Measurements from ENCODE around the gene HOXA6.

Gene HOXA6

DNA sequence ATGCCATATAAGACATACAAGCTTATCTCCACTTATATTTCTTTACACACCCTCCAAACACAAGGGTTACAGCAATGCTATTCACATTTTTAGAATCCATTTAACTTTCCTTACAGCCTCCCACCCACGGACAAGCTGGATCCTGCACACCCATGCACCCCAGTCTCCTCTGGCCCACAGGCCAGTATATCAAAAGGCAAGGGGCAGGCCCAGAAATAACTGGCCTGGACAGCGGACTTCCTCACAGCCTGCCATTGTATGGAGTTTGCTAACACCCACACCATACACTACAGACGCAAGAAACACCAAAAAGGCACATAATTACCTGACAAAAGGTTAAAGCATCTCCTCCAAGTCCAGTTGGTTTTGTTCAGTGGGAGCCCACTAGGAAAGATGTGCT, 29.0 kb downstream of the HOXA6 start:
- peak overlapping the region; percentile 57 for H3K4me3 ChIP-seq
- no peak for TF ChIP-seq CTCF (IDR thresholded peaks at IDR 0.05)
- no peak for DNase-seq (ENCODE audit: low spot score)
- H3K27ac ChIP-seq: peak overlapping the region in 1 of 2 donors; percentile 46

- DNase-seq (ENCODE audit: low spot score): peak; percentile 58
- Histone ChIP-seq H3K27ac (peak overlapping the region in 1 of 2 donors; percentile 46), H3K4me3 (peak overlapping the region; percentile 57)
- no peak for TF ChIP-seq CTCF (IDR thresholded peaks at IDR 0.05)
Observed at GRCh38 chr7:27117887-27118491, 29.6 kb downstream of the HOXA6 start.

DNA sequence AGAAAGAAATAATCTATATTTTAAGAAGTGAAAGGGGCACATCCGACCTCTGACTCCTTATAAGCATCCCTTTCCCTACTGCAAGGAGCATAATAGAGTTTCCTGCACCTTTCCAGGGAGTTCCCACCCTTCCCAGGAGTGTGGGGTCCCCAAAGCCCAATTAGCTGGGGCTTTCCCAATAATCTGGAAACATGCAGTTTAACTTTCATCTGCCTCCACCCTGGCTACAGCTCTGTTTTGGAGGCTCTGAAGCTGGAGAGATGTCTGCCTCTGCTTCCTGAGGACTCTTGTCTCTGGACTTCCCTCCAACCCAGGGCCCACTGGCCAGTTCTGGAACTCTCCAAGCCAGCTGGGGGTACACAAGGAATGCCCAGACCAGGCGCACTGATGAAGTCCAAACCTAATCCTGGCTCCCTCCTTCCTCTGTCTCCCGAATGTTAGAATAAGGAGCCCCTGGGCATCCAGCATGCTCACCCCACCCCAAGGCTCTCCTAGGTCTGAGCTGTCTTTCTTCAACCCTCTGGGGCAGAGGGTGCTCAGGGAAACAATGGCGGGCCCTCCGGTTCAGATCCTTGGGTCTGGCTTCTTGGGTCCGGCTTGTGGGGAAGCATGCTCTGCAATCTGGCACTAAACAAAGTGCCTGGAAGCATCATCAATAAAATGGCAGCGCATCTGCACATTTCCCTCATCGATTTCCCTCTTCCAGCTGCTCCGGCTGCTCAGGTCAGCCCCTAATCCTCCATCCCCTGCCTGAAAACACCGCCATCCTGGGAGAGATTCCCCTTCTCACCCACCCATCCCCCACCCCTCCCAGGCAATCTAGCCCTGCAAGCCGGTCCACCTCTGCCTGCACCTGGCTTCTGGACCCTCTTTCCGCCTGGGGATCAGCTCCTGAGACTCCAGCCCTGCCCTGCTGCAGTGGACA, 30.4 kb downstream of the HOXA6 start:
- peak overlapping the region in 1 of 2 donors; percentile 46 for H3K27ac ChIP-seq
- DNase-seq (ENCODE audit: low spot score): peak; percentile 59
- TF ChIP-seq CTCF (IDR thresholded peaks at IDR 0.05): no peak
- H3K4me3 ChIP-seq: peak overlapping the region; percentile 57

- Histone ChIP-seq H3K4me3 (peak overlapping the region; percentile 46), H3K27ac (peak overlapping the region in 1 of 2 donors; percentile 46)
- no peak for TF ChIP-seq CTCF (IDR thresholded peaks at IDR 0.05)
- DNase-seq (ENCODE audit: low spot score): peak; percentile 53
Observed at GRCh38 chr7:27116031-27116961, 31.3 kb downstream of the HOXA6 start.

DNA sequence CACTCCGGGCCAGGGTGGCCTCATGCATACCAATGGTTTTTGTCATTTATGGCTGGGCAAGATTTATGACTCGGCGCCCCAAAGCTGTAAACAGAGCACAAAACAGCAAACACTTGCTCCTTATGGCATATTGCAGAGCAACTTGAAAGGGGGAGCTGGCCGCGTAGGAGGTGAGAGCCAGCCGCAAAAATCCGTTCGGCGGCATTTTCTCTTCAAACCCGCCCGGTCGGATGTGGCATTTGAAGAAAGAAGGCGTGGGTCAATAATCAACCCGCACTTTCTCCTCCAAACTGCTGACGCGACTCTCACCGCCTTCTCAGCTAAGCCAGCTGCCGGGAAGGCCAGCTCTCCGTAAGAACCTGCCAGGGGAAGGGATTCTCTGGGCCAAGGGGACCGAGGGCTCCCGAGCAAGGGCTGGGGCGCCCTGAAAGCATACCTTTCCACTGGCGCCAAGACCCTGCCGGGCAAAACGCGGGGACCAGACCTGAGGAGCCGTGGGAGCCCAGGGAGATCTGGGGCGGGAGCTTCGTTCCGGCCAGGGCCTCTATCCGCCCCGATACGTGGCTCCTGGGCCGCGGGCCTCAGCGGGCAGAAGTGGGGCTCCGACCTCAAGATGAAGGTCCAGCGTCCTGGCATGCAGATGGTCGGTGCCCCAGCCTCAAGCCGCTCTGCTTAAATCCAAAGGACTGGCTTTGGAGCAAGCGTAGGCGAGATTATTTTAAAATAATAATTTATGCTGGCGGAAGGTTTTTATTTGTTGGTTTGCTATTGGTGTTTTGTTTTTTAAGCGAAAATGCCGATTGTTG, 32.1 kb downstream of the HOXA6 start:
- H3K27ac ChIP-seq: peak overlapping the region in 1 of 2 donors; percentile 52
- peak overlapping the region; percentile 46 for H3K4me3 ChIP-seq
- DNase-seq (ENCODE audit: low spot score): peak; percentile 52
- TF ChIP-seq CTCF (IDR thresholded peaks at IDR 0.05): no peak

- Histone ChIP-seq H3K27ac (no peak overlapping the region), H3K4me3 (peak overlapping the region; percentile 46)
- no peak for TF ChIP-seq CTCF (IDR thresholded peaks at IDR 0.05)
- no peak for DNase-seq (ENCODE audit: low spot score)
Observed at GRCh38 chr7:27114881-27115220, 32.7 kb downstream of the HOXA6 start.
